HL-60 (cell line): ENCODE results near the gene IFITM1.
"Not testable (repeated sequence)": the region's sequence is repeated elsewhere in the genome, so short reads cannot be mapped to it uniquely, and the experiment has no call there.

Experiments
- DNase-seq, 2 experiments: peaks; one replicate each; pipeline ENCODE4 v3.0.0-alpha.2; 2010 to 2020; ENCODE audit warnings: low read depth in 1 of 2, low spot score in 1 of 2
- H3K27ac ChIP-seq: fragments of 250-450 bp; sonication (Bioruptor Pico); replicated peaks from 2 replicates; pipeline ENCODE4 v1.5.1; 2020; ENCODE audit warnings: mild to moderate bottlenecking, moderate library complexity
- H3K27me3 ChIP-seq: fragments of 250-450 bp; sonication (Bioruptor Pico); 2 replicates; pipeline ENCODE4 v1.5.1; 2021; ENCODE audit warnings: mild to moderate bottlenecking, moderate library complexity; ENCODE audit not compliant: insufficient read depth, poor library complexity, severe bottlenecking
- H3K4me3 ChIP-seq: replicated peaks from 2 replicates; pipeline ENCODE4 v1.5.1; 2011; ENCODE audit warnings: mild to moderate bottlenecking, control low read depth, low read length; ENCODE audit not compliant: insufficient read depth
- CTCF ChIP-seq: IDR thresholded peaks from one replicate; pipeline ENCODE4 v1.5.1; 2011; ENCODE audit warnings: low read length, control low read depth, inconsistent platforms; ENCODE audit not compliant: insufficient read depth
- GABPA ChIP-seq: IDR thresholded peaks from 2 replicates; pipeline ENCODE4 v1.6.1; 2012; ENCODE audit warnings: low read depth
- POLR2AphosphoS5 ChIP-seq: IDR thresholded peaks from 2 replicates; pipeline ENCODE4 v1.6.1; 2012; ENCODE audit warnings: low read depth
- REST ChIP-seq: IDR thresholded peaks from 2 replicates; pipeline ENCODE4 v1.6.1; 2012; ENCODE audit warnings: low read depth; ENCODE audit not compliant: insufficient replicate concordance
- SPI1 ChIP-seq: IDR thresholded peaks from 2 replicates; pipeline ENCODE4 v1.6.1; 2012; ENCODE audit warnings: low read depth, mild to moderate bottlenecking, borderline replicate concordance

IFITM1 gene

GRCh38 chr11:350033-350722, 36.3 kb downstream of the IFITM1 start:
- not testable (repeated sequence) for DNase-seq, H3K4me3 ChIP-seq, H3K27me3 ChIP-seq
- H3K27ac ChIP-seq, result peak overlapping the region; percentile 22

- H3K27me3 ChIP-seq, result no peaks in the 10 kb centered on the region
- H3K4me3 ChIP-seq, result no peak overlapping the region
- H3K27ac ChIP-seq, result peak overlapping the region; percentile 22
- TF ChIP-seq REST (no peak), POLR2AphosphoS5 (peak; percentile 53)
- DNase-seq, result peak in 1 of 2 experiments; percentile 67
These were observed 36.9 kb downstream of the IFITM1 start for GRCh38 chr11:350723-351255.

- Histone ChIP-seq H3K27me3 (no peaks in the 10 kb centered on the region), H3K27ac (peak overlapping the region; percentile 19), H3K4me3 (no peak overlapping the region)
- TF ChIP-seq CTCF (no peak), SPI1 (no peak)
- no peak for DNase-seq
These were observed 37.6 kb downstream of the IFITM1 start for GRCh38 chr11:351411-351810.

- no peak for TF ChIP-seq CTCF
- no peak overlapping the region for H3K4me3 ChIP-seq
- H3K27ac ChIP-seq, result no peak overlapping the region
These were observed 38.7 kb downstream of the IFITM1 start for GRCh38 chr11:352456-353031.

GRCh38 chr11:353179-353873, 39.5 kb downstream of the IFITM1 start:
- no peak overlapping the region for H3K4me3 ChIP-seq
- TF ChIP-seq CTCF, result no peak
- no peak for TF ChIP-seq POLR2AphosphoS5
- no peak for TF ChIP-seq GABPA
- no peak for TF ChIP-seq SPI1
- no peak for TF ChIP-seq REST
- H3K27ac ChIP-seq, result no peak overlapping the region
- DNase-seq, result no peak
- H3K27me3 ChIP-seq, result no peaks in the 10 kb centered on the region

More at GRCh38 chr11:352456-353031, 38.7 kb downstream of the IFITM1 start:
- no peaks in the 10 kb centered on the region for H3K27me3 ChIP-seq
- no peak for DNase-seq
